GM12878 (cell line): ENCODE results near the gene PTK7. TPM values are rescaled to one million over a fixed set of nuclear protein-coding genes. Genes with fewer than 3 reads are reported as not detected.

ENCODE experiments used
- DPF2 ChIP-seq: fragments of 450-650 bp; IDR thresholded peaks from 2 replicates; pipeline ENCODE4 v1.6.1; 2017; ENCODE audit warnings: mild to moderate bottlenecking
- E4F1 ChIP-seq: fragments of 450-650 bp; IDR thresholded peaks from 2 replicates; pipeline ENCODE4 v1.6.1; 2018; ENCODE audit warnings: borderline replicate concordance, mild to moderate bottlenecking; ENCODE audit not compliant: partially characterized antibody
- HDAC6 ChIP-seq: fragments of 200-600 bp; sonication (generic); IDR thresholded peaks from one replicate; pipeline ENCODE4 v1.8.0; 2017; ENCODE audit warnings: antibody characterized with exemption; ENCODE audit not compliant: unreplicated experiment
- LARP7 ChIP-seq: fragments of 450-650 bp; IDR thresholded peaks from 2 replicates; pipeline ENCODE4 v1.6.1; 2017; ENCODE audit warnings: mild to moderate bottlenecking
- MXI1 ChIP-seq: fragments of 150-350 bp; IDR thresholded peaks from 2 replicates; pipeline ENCODE4 v1.6.1; 2011; ENCODE audit warnings: low read depth, mild to moderate bottlenecking, inconsistent platforms, low read length, improper control_type of control experiment
- NKRF ChIP-seq: fragments of 450-650 bp; conservative IDR thresholded peaks from 2 replicates; pipeline ENCODE4 v1.6.1; 2017; ENCODE audit warnings: mild to moderate bottlenecking, moderate library complexity
- POLR2AphosphoS5 ChIP-seq: IDR thresholded peaks from 2 replicates; pipeline ENCODE4 v1.6.1; 2011; ENCODE audit warnings: mild to moderate bottlenecking, low read length, inconsistent platforms
- polyA plus RNA-seq, 11 experiments: library from polyadenylated mRNA; depleted of rRNA in 4 of 11; unstranded in 6 of 11; stranded (reverse) in 5 of 11; fragments of >200 nt; fragmentation: Nextera tagmentation in 4 of 11; fragmentation: Illumina TruSeq in 1 of 11; extraction: Ambion mirVana in 4 of 11; extraction: Trizol in 1 of 11; gene quantifications; 1 replicate in 1 of 11; 2 replicates in 10 of 11; pipeline versions ENCODE4 v1.2.1 to v1.2.3, GENCODE V29; 2011 to 2016; ENCODE audit warnings: inconsistent platforms in 2 of 11, missing spikeins in 2 of 11, low read depth in 1 of 11
- total RNA-seq, 4 experiments: library from RNA; depleted of rRNA in 3 of 4; stranded (reverse); fragments of >200 nt in 3 of 4; fragmentation: Illumina TruSeq in 1 of 4; extraction: Trizol in 1 of 4; gene quantifications; 2 replicates each; pipeline versions ENCODE4 v1.2.1 to v1.2.3, GENCODE V29; 2013 to 2021
- TF ChIP-seq, protein P1 (sequence below): fragments of 450-650 bp; IDR thresholded peaks from 2 replicates; pipeline ENCODE4 v1.6.1; 2017; ENCODE audit warnings: mild to moderate bottlenecking, moderate library complexity

The PTK7 gene
- total and polyA plus RNA-seq, 10 of the 15 experiments (the other 5 are each of a cell fraction or from before 2014, with no cell fraction given), result 0.18 to 14.4 (median 3.3) TPM; not detected in 1

DNA sequence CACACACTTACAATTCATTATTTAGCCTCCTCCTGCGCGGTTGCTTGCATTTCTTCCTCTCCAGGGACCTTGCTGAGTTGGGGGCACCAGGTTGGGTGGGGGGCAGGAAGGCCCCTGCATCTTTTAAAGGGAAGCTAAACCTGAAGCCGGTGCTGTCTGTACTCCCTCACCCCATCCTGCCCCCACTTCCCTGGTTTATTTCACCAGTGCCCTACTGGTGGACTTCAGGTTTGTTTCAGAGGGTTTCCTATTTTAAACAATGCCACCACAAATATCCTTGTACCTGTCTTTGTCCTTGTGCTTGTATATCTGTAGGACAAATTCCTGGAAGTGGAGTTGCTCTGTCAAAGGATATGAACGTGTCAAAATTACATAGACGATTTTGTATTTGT, 21.0 kb downstream of the PTK7 start (continued):
- TF ChIP-seq NKRF (no peak), DPF2 (no peak), POLR2AphosphoS5 (no peak), LARP7 (no peak), E4F1 (no peak), HDAC6 (no peak), MXI1 (no peak)
- TF ChIP-seq, protein P1, sequence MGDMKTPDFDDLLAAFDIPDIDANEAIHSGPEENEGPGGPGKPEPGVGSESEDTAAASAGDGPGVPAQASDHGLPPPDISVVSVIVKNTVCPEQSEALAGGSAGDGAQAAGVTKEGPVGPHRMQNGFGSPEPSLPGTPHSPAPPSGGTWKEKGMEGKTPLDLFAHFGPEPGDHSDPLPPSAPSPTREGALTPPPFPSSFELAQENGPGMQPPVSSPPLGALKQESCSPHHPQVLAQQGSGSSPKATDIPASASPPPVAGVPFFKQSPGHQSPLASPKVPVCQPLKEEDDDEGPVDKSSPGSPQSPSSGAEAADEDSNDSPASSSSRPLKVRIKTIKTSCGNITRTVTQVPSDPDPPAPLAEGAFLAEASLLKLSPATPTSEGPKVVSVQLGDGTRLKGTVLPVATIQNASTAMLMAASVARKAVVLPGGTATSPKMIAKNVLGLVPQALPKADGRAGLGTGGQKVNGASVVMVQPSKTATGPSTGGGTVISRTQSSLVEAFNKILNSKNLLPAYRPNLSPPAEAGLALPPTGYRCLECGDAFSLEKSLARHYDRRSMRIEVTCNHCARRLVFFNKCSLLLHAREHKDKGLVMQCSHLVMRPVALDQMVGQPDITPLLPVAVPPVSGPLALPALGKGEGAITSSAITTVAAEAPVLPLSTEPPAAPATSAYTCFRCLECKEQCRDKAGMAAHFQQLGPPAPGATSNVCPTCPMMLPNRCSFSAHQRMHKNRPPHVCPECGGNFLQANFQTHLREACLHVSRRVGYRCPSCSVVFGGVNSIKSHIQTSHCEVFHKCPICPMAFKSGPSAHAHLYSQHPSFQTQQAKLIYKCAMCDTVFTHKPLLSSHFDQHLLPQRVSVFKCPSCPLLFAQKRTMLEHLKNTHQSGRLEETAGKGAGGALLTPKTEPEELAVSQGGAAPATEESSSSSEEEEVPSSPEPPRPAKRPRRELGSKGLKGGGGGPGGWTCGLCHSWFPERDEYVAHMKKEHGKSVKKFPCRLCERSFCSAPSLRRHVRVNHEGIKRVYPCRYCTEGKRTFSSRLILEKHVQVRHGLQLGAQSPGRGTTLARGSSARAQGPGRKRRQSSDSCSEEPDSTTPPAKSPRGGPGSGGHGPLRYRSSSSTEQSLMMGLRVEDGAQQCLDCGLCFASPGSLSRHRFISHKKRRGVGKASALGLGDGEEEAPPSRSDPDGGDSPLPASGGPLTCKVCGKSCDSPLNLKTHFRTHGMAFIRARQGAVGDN, result no peak
- TF ChIP-seq, all 136 proteins: peak for 0
